GM19043 (cell line): ENCODE results near the gene ZNF606.

Experiments
- ATAC-seq: cut with Tn5 transposase; IDR thresholded peaks from one replicate; pipeline ENCODE4 v1.9.1; 2021; ENCODE audit warnings: low read depth; ENCODE audit not compliant: unreplicated experiment

ZNF606 gene

GRCh38 chr19:57935731-57936130 lies 66.9 kb downstream of the ZNF606 start:
- ATAC-seq: no peak

GRCh38 chr19:57934820-57935665 lies 67.6 kb downstream of the ZNF606 start, which contains the start of gene ZNF418:
Gene ZNF418, minus strand, starts transcription at chr19:57935402. Its CDS starts 1,580 bp downstream, at chr19:57933822.
- ATAC-seq: peak; percentile 63

- ATAC-seq: no peak
Measured at GRCh38 chr19:57927587-57927986, 75.0 kb downstream of the ZNF606 start.
